ENCODE data around the gene SND1.

Gene SND1

DNA sequence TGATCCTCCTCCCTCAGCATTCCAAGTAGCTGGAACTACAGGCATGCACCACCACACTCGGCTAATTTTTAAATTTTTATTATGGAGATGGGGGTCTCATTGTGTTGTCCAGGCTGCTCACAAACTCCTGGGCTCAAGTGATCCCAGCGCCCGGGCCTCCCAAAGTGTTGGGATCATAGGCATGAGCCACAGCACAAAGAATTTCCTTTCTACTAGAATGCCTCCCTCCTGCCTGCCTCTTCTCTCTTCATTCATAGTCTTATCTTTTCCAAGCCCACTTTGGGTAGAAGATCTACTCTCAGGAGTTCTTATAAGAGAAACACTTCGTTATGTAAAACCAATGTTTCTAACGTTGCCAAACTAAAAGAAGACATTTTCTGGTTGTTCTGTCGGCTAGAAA is 235.1 kb downstream of the SND1 start:
- TF ChIP-seq, protein P1, sequence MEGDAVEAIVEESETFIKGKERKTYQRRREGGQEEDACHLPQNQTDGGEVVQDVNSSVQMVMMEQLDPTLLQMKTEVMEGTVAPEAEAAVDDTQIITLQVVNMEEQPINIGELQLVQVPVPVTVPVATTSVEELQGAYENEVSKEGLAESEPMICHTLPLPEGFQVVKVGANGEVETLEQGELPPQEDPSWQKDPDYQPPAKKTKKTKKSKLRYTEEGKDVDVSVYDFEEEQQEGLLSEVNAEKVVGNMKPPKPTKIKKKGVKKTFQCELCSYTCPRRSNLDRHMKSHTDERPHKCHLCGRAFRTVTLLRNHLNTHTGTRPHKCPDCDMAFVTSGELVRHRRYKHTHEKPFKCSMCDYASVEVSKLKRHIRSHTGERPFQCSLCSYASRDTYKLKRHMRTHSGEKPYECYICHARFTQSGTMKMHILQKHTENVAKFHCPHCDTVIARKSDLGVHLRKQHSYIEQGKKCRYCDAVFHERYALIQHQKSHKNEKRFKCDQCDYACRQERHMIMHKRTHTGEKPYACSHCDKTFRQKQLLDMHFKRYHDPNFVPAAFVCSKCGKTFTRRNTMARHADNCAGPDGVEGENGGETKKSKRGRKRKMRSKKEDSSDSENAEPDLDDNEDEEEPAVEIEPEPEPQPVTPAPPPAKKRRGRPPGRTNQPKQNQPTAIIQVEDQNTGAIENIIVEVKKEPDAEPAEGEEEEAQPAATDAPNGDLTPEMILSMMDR (IDR thresholded peaks at IDR 0.05; ENCODE audit: insufficient read depth, missing control alignments) = no peak
- DNase-seq (ENCODE audit: insufficient read length, low spot score) (no peak), FAIRE-seq (no peak)

DNA sequence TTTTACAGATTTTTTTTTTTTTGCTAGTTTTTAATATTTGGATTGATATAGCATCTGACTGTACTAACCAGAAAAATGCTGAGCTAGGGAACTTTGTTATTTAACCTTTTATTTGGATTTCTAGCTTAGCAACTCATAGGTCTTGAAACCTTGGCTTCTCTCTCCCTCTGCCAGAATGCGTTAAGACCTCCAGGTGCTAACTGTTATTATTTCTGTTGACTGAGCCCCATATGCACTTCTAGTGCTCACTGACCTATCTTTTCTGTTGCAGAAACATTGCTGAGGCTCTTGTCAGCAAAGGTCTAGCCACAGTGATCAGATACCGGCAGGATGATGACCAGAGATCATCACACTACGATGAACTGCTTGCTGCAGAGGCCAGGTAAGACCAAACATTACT is 235.6 kb downstream of the SND1 start:
- DNase-seq (ENCODE audit: insufficient read length, low spot score) (no peak), FAIRE-seq (no peak)
- TF ChIP-seq, protein P1 (IDR thresholded peaks at IDR 0.05; ENCODE audit: insufficient read depth, missing control alignments) = no peak

DNA sequence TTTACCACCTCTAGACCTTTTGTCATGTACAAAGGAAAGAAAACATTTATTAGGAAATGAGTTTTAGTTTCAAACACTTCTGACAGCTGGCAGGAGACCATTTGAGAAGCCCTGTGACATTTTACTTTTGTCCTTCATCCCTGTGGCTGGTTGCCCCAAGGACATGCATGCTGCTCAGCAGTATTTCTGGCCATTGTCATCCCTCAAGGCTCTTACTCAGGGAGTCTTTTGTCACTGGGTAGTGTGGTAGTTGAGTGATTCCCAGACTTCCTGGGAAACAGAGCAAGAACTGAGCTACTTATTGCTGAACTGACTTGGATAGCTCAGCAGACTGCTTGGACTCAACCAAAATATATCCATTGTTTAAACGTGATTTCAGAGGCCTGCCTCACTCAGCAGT is 236.4 kb downstream of the SND1 start:
- TF ChIP-seq, protein P1 (IDR thresholded peaks at IDR 0.05; ENCODE audit: insufficient read depth, missing control alignments) = no peak
- FAIRE-seq = no peak
- no peak for DNase-seq (ENCODE audit: insufficient read length, low spot score)

DNA sequence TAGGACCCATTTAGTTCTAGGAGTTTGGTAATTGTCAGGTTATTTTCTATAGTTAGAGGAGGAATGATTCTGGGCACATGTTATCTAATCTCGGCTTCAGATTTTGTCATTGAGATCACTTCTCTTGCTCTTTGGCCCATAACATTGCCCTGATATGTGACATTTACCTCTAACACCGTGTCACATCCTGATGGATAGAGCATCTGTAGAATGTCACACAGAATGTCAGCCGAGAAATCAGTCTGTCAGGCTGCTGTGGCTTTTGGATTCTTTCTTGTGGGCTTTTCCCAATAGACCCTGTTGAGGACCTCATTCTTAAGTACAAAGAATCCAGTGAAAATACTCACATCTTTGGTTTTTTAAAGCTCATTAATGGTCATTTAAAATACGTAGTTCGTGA is 236.8 kb downstream of the SND1 start:
- DNase-seq (ENCODE audit: insufficient read length, low spot score) = no peak
- TF ChIP-seq, protein P1 (IDR thresholded peaks at IDR 0.05; ENCODE audit: insufficient read depth, missing control alignments) = no peak
- FAIRE-seq = no peak

DNA sequence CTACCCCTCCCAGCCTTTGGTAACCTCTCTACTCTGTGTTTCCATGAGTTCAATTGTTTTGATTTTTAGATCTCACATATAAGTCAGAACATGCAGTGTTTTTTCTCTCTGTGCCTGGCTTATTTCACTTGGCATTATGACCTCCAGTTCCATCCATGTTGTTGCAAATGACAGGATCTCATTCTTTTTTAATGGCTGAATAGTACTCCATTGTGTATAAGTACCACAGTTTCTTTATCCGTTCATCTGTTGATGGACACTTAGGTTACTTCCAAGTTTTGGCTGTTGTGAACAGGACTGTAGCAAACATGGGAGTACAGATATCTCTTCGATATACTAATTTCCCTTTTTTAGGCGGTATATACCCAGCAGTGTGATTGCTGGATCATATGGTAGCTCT is 237.7 kb downstream of the SND1 start:
- no peak for FAIRE-seq
- TF ChIP-seq, protein P1 (IDR thresholded peaks at IDR 0.05; ENCODE audit: insufficient read depth, missing control alignments) = no peak
- DNase-seq (ENCODE audit: insufficient read length, low spot score) = no peak

DNA sequence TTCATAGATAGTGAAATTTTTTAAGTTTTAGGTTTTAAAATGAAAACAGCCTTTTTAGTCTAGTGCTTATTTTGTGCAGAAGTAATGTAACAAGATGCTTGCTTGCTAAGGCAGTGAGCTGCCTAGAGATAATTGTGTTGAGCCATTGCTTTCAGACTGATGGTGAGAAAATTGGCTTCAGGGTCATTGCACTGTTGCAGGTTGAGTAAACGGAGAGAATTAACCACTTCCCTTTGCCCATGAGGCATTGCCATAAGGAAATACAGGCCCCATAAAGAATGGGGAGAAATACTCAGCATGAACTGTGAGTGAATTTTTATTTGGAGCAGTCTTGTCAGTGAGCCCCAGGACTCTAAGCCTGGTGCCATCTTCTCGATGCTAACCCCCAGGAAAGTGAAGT is 238.7 kb downstream of the SND1 start:
- FAIRE-seq (no peak), DNase-seq (ENCODE audit: insufficient read length, low spot score) (no peak)
- TF ChIP-seq, protein P1 (IDR thresholded peaks at IDR 0.05; ENCODE audit: insufficient read depth, missing control alignments) = no peak

DNA sequence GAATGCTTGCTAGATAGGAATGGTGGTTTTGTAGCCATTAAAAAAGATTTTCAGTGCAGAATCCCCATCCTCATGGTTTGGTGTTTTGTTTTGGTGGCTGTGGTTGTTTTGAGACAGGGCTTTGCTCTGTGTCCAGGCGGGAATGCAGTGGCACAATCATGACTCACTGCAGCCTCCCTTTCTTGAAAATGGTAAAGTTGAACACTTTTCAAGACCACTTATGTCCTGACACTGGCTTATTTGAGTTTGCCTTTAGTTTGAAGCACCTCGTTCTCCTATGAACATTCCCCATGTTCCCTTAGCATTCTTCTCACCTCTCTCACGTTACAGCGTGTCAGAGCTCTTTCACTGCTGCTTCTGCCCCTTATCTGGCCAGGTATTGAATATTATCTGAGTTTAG is 239.2 kb downstream of the SND1 start:
- no peak for DNase-seq (ENCODE audit: insufficient read length, low spot score)
- TF ChIP-seq, protein P1 (IDR thresholded peaks at IDR 0.05; ENCODE audit: insufficient read depth, missing control alignments) = no peak
- no peak for FAIRE-seq

Data from D721Med (cell line).